ENCODE data around the gene GALNT9.

DNA sequence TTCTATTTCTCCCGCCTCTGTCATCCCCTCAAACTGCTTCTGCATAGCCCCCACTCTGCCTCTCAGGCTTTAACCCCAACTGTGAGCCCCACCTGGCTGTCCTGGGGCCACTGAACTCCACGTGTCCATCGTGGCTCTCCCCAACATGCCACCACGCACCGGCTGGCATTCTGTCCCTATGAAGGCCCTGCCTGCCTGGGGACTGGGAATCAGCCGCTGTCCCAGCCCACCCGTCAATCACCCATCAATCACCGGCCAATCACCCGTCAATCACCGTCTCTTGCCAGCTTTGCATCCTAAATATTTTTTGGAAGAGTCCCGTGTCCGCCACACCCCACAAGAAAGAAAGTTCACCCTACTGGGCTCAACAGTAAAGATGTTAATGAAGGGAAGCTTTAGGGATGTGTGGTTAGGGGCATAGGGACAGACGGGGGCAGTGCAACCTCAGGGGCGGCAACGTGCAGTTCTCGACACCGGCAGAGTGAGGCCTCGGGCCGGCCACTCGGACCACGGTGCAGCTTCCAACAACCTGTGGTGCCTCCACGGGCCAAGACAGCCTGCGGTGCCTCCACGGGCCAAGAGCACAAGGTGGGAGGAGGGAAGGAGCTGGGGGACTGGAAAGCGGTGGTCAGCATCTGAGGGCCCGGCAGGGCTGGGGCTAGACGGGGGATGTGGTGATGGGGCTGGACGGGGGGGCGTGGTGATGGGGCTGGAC is 85.6 kb downstream of the GALNT9 start:
- TF ChIP-seq, protein P1, sequence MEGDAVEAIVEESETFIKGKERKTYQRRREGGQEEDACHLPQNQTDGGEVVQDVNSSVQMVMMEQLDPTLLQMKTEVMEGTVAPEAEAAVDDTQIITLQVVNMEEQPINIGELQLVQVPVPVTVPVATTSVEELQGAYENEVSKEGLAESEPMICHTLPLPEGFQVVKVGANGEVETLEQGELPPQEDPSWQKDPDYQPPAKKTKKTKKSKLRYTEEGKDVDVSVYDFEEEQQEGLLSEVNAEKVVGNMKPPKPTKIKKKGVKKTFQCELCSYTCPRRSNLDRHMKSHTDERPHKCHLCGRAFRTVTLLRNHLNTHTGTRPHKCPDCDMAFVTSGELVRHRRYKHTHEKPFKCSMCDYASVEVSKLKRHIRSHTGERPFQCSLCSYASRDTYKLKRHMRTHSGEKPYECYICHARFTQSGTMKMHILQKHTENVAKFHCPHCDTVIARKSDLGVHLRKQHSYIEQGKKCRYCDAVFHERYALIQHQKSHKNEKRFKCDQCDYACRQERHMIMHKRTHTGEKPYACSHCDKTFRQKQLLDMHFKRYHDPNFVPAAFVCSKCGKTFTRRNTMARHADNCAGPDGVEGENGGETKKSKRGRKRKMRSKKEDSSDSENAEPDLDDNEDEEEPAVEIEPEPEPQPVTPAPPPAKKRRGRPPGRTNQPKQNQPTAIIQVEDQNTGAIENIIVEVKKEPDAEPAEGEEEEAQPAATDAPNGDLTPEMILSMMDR (IDR thresholded peaks at IDR 0.05; ENCODE audit: low read depth, low read length): no peak
- TF ChIP-seq EZH2phosphoT487 (IDR thresholded peaks at IDR 0.05; ENCODE audit: low read depth): no peak

Data from OCI-LY3 (cell line).